ENCODE results near the gene EIF2AK3.
"Not testable (repeated sequence)": the region's sequence is repeated elsewhere in the genome, so short reads cannot be mapped to it uniquely, and the experiment has no call there.

EIF2AK3 gene

DNA sequence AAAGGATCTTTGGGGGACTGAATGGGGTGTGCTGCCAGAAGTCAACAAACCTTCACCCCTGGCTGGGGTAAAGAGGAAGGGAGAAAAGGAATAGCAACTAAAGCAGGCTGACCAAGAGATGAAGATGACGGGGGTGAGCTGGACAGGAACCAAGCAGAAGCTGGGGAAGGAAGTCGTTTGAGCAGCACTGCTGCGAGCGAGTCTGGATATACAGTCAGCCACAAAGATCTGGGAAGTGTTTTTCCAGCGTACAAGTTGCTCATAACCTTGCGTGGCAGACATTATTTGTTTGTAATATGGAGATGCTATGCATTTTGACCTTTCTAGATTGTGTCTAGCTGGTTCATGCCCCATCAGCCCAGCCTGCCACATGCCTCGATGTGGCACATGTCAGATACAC lies 71.2 kb downstream of the EIF2AK3 start:
- Histone ChIP-seq H2AFZ (ENCODE audit: low read length) (no peak overlapping the region), H3K4me1 (ENCODE audit: insufficient read depth, low read length, severe bottlenecking) (no peaks in the 10 kb centered on the region), H3K4me2 (ENCODE audit: low read length) (no peak overlapping the region), H3K9me3 (ENCODE audit: low read length) (no peaks in the 10 kb centered on the region), H3K9ac (ENCODE audit: low read length) (no peak overlapping the region), H3K9me2 (ENCODE audit: low read depth, low read length) (no peaks in the 10 kb centered on the region), H3F3A (ENCODE audit: insufficient read depth, low read length) (no peaks in the 10 kb centered on the region; the same call in 1 of the 2 replicates), H3K4me3 (ENCODE audit: low read depth, low read length, poor library complexity, severe bottlenecking) (no peak overlapping the region), H3K79me2 (ENCODE audit: insufficient read depth, low read length) (no peaks in the 10 kb centered on the region), H3K27me3 (ENCODE audit: insufficient read depth, low read length) (no peaks in the 10 kb centered on the region), H3K36me3 (ENCODE audit: insufficient read depth, low read length) (peaks cover 46% of the 10 kb centered on the region), H3K27ac (ENCODE audit: low read depth, low read length, poor library complexity, severe bottlenecking) (no peak overlapping the region), H4K20me1 (ENCODE audit: insufficient read depth, low read length) (no peaks in the 10 kb centered on the region)
- no peak for TF ChIP-seq EZH2 (IDR thresholded peaks at IDR 0.05; ENCODE audit: borderline replicate concordance, low read length)
- TF ChIP-seq, protein P1, sequence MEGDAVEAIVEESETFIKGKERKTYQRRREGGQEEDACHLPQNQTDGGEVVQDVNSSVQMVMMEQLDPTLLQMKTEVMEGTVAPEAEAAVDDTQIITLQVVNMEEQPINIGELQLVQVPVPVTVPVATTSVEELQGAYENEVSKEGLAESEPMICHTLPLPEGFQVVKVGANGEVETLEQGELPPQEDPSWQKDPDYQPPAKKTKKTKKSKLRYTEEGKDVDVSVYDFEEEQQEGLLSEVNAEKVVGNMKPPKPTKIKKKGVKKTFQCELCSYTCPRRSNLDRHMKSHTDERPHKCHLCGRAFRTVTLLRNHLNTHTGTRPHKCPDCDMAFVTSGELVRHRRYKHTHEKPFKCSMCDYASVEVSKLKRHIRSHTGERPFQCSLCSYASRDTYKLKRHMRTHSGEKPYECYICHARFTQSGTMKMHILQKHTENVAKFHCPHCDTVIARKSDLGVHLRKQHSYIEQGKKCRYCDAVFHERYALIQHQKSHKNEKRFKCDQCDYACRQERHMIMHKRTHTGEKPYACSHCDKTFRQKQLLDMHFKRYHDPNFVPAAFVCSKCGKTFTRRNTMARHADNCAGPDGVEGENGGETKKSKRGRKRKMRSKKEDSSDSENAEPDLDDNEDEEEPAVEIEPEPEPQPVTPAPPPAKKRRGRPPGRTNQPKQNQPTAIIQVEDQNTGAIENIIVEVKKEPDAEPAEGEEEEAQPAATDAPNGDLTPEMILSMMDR (IDR thresholded peaks at IDR 0.05; ENCODE audit: low read length) = no peak

DNA sequence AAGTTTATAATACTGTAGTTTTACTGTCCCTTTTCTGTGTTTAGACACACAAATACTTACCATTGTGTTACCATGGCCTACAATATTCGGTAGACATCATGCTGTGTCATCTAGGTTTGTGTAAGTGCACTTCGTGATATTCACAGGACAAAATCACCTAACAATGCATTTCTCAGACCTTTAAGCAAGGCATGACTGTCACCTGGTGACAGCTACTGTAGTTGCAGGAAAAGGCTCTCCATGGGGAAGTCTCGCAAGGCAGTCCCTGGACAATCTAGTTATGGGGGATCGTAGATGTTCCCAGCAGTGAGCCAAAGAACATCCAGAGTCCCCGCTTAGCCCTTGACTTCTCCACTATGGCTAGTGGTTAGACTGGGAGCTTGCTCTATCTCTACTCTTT lies 73.1 kb downstream of the EIF2AK3 start:
- H3K9me2 ChIP-seq (ENCODE audit: low read depth, low read length) = no peaks in the 10 kb centered on the region
- H3K27ac ChIP-seq (ENCODE audit: low read depth, low read length, poor library complexity, severe bottlenecking) = no peak overlapping the region
- no peaks in the 10 kb centered on the region for H4K20me1 ChIP-seq (ENCODE audit: insufficient read depth, low read length)
- H3K4me1 ChIP-seq (ENCODE audit: insufficient read depth, low read length, severe bottlenecking) = no peaks in the 10 kb centered on the region
- H3K9ac ChIP-seq (ENCODE audit: low read length) = no peak overlapping the region
- H2AFZ ChIP-seq (ENCODE audit: low read length) = no peak overlapping the region
- no peaks in the 10 kb centered on the region; the same call in 1 of the 2 replicates for H3F3A ChIP-seq (ENCODE audit: insufficient read depth, low read length)
- no peak overlapping the region for H3K4me3 ChIP-seq (ENCODE audit: low read depth, low read length, poor library complexity, severe bottlenecking)
- H3K27me3 ChIP-seq (ENCODE audit: insufficient read depth, low read length) = no peaks in the 10 kb centered on the region
- H3K4me2 ChIP-seq (ENCODE audit: low read length) = no peak overlapping the region
- no peaks in the 10 kb centered on the region for H3K9me3 ChIP-seq (ENCODE audit: low read length)
- no peak for TF ChIP-seq EZH2 (IDR thresholded peaks at IDR 0.05; ENCODE audit: borderline replicate concordance, low read length)
- TF ChIP-seq, protein P1 (IDR thresholded peaks at IDR 0.05; ENCODE audit: low read length) = no peak
- peaks cover 29% of the 10 kb centered on the region; the same call in 1 of the 2 replicates for H3K36me3 ChIP-seq (ENCODE audit: insufficient read depth, low read length)
- no peaks in the 10 kb centered on the region for H3K79me2 ChIP-seq (ENCODE audit: insufficient read depth, low read length)

DNA sequence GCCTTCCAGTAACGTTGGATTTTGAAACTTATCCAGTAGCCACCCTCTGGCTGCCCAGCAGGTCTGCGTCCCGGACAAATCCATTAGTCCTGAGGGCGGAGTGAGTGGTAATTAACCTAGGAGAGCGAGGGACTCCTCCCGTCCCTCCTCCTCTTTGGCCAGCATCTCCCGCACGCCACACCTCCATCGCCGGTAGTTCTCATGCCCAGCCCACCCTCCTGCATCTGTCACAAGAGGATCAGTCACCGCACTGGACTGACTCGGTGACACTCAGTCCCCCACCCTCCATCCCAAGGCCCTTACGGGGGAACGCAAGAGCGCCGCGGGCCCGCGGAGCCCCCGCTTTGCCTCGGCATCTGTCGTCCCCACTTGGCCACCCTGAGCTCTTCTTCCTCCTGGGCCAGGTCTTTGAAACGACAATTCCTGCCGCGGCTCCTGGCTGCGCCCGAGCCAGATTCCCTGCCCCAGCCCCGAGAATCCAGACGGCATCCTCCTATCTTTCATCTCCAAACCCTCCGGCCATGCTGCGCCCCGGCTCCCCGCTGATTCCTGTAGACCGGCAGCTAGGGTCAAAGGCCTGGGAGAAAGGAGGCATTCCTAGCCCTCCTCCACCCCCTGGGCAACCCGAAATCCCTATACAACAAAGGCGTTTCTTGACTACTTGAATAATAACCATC lies 77.5 kb downstream of the EIF2AK3 start:
- Histone ChIP-seq H3K36me3 (ENCODE audit: insufficient read depth, low read length) (no peaks in the 10 kb centered on the region), H3K9me3 (ENCODE audit: low read length) (no peaks in the 10 kb centered on the region), H4K20me1 (ENCODE audit: insufficient read depth, low read length) (no peaks in the 10 kb centered on the region), H3F3A (ENCODE audit: insufficient read depth, low read length) (no peaks in the 10 kb centered on the region), H3K79me2 (ENCODE audit: insufficient read depth, low read length) (no peaks in the 10 kb centered on the region), H3K4me3 (ENCODE audit: low read depth, low read length, poor library complexity, severe bottlenecking) (no peak overlapping the region), H3K27ac (ENCODE audit: low read depth, low read length, poor library complexity, severe bottlenecking) (no peak overlapping the region), H3K4me2 (ENCODE audit: low read length) (no peak overlapping the region), H3K9me2 (ENCODE audit: low read depth, low read length) (no peaks in the 10 kb centered on the region), H2AFZ (ENCODE audit: low read length) (no peak overlapping the region), H3K9ac (ENCODE audit: low read length) (no peak overlapping the region), H3K27me3 (ENCODE audit: insufficient read depth, low read length) (no peaks in the 10 kb centered on the region), H3K4me1 (ENCODE audit: insufficient read depth, low read length, severe bottlenecking) (no peaks in the 10 kb centered on the region)
- TF ChIP-seq, protein P1 (IDR thresholded peaks at IDR 0.05; ENCODE audit: low read length) = no peak
- no peak for TF ChIP-seq EZH2 (IDR thresholded peaks at IDR 0.05; ENCODE audit: borderline replicate concordance, low read length)

DNA sequence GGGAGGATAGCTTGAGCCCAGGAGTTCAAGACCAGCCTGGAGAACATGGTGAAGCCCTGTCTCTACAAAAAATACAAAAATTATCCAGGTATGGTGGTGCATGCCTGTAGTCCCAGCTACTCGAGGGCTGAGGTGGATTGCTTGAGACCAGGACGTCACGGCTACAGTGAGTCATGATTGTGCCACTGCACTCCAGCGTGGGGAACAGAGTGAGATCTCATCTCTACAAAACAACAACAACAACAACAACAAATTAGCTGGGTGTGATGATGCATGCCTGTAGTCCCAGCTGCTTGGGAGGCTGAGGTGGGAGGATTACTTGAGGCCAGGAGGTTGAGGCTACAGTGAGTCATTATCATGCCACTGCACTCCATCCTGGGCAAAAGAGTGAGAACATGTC lies 81.0 kb downstream of the EIF2AK3 start:
- not testable (repeated sequence) for H4K20me1 ChIP-seq (ENCODE audit: insufficient read depth, low read length); H3K4me2 ChIP-seq (ENCODE audit: low read length); H3K27ac ChIP-seq (ENCODE audit: low read depth, low read length, poor library complexity, severe bottlenecking); H3K36me3 ChIP-seq (ENCODE audit: insufficient read depth, low read length); H3K27me3 ChIP-seq (ENCODE audit: insufficient read depth, low read length); H3K9me2 ChIP-seq (ENCODE audit: low read depth, low read length); H3K79me2 ChIP-seq (ENCODE audit: insufficient read depth, low read length); H3F3A ChIP-seq (ENCODE audit: insufficient read depth, low read length); H3K9ac ChIP-seq (ENCODE audit: low read length); H3K4me1 ChIP-seq (ENCODE audit: insufficient read depth, low read length, severe bottlenecking); H2AFZ ChIP-seq (ENCODE audit: low read length); H3K4me3 ChIP-seq (ENCODE audit: low read depth, low read length, poor library complexity, severe bottlenecking); H3K9me3 ChIP-seq (ENCODE audit: low read length)

All from OCI-LY1 (cell line).